Bronchial epithelial cell (primary cell): ENCODE results near the gene PCCB. TPM values are rescaled to one million over a fixed set of nuclear protein-coding genes. Genes with fewer than 3 reads are reported as not detected.
"Not testable (repeated sequence)": the region's sequence is repeated elsewhere in the genome, so short reads cannot be mapped to it uniquely, and the experiment has no call there.

ENCODE experiments used
- DNase-seq: peaks from one replicate; pipeline ENCODE4 v3.0.0-alpha.2; 2010; ENCODE audit warnings: low read depth
- FAIRE-seq: peaks from 2 replicates; lab custom pipeline; 2011; peaks lifted over from hg19 to GRCh38; lab: Jason Lieb, UNC
- H3K27me3 ChIP-seq: 2 replicates; pipeline ENCODE4 v1.5.1; 2011; ENCODE audit warnings: low read length; ENCODE audit not compliant: control insufficient read depth, insufficient read depth
- H3K36me3 ChIP-seq: 2 replicates; pipeline ENCODE4 v1.5.1; 2011; ENCODE audit warnings: low read length; ENCODE audit not compliant: control insufficient read depth, insufficient read depth
- H3K4me3 ChIP-seq: 2 replicates; pipeline ENCODE4 v1.5.1; 2011; ENCODE audit warnings: mild to moderate bottlenecking, low read depth, low read length, control low read depth
- total RNA-seq: library from RNA; depleted of rRNA; stranded (reverse); fragments of >200 nt; gene quantifications from 2 replicates; pipeline ENCODE4 v1.2.1, GENCODE V29; 2014
- TF ChIP-seq, protein P1 (sequence below): IDR thresholded peaks from 2 replicates; pipeline ENCODE4 v1.5.1; 2011; ENCODE audit warnings: mild to moderate bottlenecking, moderate library complexity, low read length, control low read depth, inconsistent platforms; ENCODE audit not compliant: insufficient read depth, severe bottlenecking

Gene PCCB
- total RNA-seq, 1 donor from 2014 or later = 62.1 TPM

GRCh38 chr3:136332302-136332701 is 82.2 kb downstream of the PCCB start:
- no peak for FAIRE-seq
- peaks cover 3% of the 10 kb centered on the region for H3K36me3 ChIP-seq
- TF ChIP-seq, protein P1, sequence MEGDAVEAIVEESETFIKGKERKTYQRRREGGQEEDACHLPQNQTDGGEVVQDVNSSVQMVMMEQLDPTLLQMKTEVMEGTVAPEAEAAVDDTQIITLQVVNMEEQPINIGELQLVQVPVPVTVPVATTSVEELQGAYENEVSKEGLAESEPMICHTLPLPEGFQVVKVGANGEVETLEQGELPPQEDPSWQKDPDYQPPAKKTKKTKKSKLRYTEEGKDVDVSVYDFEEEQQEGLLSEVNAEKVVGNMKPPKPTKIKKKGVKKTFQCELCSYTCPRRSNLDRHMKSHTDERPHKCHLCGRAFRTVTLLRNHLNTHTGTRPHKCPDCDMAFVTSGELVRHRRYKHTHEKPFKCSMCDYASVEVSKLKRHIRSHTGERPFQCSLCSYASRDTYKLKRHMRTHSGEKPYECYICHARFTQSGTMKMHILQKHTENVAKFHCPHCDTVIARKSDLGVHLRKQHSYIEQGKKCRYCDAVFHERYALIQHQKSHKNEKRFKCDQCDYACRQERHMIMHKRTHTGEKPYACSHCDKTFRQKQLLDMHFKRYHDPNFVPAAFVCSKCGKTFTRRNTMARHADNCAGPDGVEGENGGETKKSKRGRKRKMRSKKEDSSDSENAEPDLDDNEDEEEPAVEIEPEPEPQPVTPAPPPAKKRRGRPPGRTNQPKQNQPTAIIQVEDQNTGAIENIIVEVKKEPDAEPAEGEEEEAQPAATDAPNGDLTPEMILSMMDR = no peak

GRCh38 chr3:136332776-136333175 is 82.6 kb downstream of the PCCB start:
- peaks cover 1% of the 10 kb centered on the region for H3K36me3 ChIP-seq
- DNase-seq (no peak), FAIRE-seq (no peak)
- no peak overlapping the region for H3K4me3 ChIP-seq
- TF ChIP-seq, protein P1 = no peak
- H3K27me3 ChIP-seq = no peaks in the 10 kb centered on the region

More at GRCh38 chr3:136332302-136332701, 82.2 kb downstream of the PCCB start:
- Histone ChIP-seq H3K4me3 (no peak overlapping the region), H3K27me3 (no peaks in the 10 kb centered on the region)
- DNase-seq = no peak

DNA sequence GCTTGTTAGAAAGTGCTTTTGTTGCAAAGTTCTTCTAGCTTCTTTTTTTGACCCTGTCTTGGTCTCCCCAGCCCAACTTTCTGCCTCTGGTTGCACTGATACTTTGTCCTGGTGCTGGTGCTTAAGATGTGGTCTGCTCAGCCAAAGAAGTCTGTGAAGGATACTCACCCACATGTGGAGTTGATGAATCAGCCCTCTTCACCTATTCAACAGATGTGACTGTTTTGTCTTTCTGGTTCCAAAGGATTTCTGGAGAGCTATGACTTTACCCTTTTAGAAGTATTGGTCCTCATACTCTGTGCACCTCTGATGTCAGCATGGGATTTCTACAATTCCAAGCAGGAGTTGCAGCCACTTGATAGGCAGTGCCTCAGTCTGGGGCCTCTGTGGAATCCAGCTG is 84.1 kb downstream of the PCCB start:
- Histone ChIP-seq H3K4me3 (no peak overlapping the region), H3K36me3 (peaks cover 1% of the 10 kb centered on the region), H3K27me3 (no peaks in the 10 kb centered on the region)
- no peak for DNase-seq
- no peak for FAIRE-seq
- TF ChIP-seq, protein P1 = no peak

GRCh38 chr3:136334726-136335125 is 84.6 kb downstream of the PCCB start:
- H3K4me3 ChIP-seq, H3K36me3 ChIP-seq, H3K27me3 ChIP-seq, FAIRE-seq, DNase-seq: not testable (repeated sequence)

- TF ChIP-seq, protein P1 = no peak
- FAIRE-seq = no peak
- Histone ChIP-seq H3K4me3 (no peak overlapping the region), H3K27me3 (no peaks in the 10 kb centered on the region), H3K36me3 (peaks cover 1% of the 10 kb centered on the region)
- DNase-seq = no peak
These were observed 86.4 kb downstream of the PCCB start for GRCh38 chr3:136336329-136337100.

- Histone ChIP-seq H3K4me3 (no peak overlapping the region), H3K36me3 (no peaks in the 10 kb centered on the region), H3K27me3 (no peaks in the 10 kb centered on the region)
- TF ChIP-seq, protein P1 = no peak
- no peak for FAIRE-seq
- no peak for DNase-seq
These were observed 93.3 kb downstream of the PCCB start for GRCh38 chr3:136343446-136343845.
